LNCAP (cell line): ENCODE results near the gene COPS8.

Experiments
- TF ChIP-seq, protein P1 (sequence below): fragments of 450-650 bp; IDR thresholded peaks from 2 replicates; pipeline ENCODE4 v1.5.1; 2017; ENCODE audit warnings: mild to moderate bottlenecking

COPS8 gene

DNA sequence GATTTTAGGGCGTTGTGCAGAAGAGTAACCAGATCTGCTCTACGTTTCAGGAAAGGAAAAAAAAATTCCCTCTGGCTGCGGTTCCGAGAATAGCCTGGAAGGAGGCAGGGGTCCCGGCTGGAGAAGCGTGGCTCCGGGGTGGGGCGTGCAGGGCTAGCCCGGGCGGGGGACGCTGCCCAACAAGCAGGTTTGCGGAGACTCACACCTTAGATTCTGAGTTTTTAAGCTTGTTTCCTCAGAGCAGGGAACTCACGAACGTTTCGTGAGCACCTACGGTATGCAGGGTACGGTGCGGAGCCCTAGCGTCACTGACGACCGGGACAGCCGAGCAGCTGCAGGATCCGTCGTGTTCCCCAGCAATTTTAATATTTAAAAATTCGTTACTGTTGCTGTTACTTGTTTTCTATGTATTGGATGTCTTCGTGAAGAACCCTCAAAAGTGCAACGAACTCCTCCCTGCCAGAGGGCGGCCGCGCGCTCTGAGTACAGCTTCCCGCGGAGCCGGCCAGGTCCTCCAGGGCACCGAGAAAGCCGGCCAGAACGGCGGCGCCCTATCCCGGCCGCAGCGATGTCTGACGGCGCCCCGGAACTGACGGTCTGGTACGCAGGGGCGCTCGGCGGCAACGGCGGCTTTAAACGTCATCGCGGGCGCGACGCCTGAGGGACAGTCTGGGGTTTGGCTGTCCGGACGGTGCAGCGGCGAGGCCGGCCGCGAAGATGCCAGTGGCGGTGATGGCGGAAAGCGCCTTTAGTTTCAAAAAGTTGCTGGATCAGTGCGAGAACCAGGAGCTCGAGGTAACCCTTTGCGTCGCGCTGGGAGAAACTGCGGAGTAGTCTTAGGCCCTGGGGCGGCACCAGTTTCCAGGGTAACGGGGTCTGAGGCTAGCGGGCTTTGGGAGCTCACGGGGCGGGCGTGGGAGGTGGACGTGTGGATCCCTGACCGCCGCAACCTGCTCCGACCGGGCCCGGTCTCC lies at the start of gene COPS8:
Gene COPS8, plus strand, starts transcription at position 642 of the 974 bp plus-strand sequence. Its CDS starts 76 bp downstream, at position 718.
- TF ChIP-seq, protein P1, sequence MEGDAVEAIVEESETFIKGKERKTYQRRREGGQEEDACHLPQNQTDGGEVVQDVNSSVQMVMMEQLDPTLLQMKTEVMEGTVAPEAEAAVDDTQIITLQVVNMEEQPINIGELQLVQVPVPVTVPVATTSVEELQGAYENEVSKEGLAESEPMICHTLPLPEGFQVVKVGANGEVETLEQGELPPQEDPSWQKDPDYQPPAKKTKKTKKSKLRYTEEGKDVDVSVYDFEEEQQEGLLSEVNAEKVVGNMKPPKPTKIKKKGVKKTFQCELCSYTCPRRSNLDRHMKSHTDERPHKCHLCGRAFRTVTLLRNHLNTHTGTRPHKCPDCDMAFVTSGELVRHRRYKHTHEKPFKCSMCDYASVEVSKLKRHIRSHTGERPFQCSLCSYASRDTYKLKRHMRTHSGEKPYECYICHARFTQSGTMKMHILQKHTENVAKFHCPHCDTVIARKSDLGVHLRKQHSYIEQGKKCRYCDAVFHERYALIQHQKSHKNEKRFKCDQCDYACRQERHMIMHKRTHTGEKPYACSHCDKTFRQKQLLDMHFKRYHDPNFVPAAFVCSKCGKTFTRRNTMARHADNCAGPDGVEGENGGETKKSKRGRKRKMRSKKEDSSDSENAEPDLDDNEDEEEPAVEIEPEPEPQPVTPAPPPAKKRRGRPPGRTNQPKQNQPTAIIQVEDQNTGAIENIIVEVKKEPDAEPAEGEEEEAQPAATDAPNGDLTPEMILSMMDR: no peak

DNA sequence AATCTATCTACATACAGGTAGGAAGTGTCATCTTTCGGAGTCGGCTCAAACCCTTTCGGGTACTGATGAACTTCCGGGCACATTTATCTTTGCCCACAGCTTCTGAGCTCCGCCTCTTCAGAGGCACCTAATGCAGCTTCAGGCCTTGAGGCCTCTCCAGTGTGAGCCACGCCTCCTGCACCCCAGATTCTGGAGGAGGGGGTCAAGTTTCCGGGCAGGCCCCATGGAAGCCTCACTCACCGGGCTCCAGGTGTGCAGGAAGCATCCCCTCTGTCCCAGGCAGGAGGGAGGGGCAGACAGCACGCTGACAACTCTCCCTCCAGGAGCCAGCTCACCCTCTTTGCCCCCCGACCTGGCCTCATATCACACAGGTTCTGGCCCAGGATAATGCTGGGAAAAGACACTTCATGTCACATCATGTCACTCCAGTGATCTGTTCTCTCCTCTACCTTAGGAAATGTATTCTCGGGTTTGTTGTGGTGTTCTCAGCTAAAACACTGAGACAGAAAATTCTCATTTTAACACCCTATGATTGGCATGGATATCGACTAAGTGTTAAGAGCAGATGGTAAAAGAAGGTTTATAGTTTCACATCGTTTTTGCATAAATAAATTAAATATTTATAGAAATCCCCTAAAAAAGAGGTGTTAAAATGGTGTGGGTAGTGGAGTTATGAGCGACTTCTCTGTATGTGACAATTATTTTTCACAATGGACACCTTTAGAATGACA lies 46.2 kb upstream of the COPS8 start:
- TF ChIP-seq, protein P1: no peak

DNA sequence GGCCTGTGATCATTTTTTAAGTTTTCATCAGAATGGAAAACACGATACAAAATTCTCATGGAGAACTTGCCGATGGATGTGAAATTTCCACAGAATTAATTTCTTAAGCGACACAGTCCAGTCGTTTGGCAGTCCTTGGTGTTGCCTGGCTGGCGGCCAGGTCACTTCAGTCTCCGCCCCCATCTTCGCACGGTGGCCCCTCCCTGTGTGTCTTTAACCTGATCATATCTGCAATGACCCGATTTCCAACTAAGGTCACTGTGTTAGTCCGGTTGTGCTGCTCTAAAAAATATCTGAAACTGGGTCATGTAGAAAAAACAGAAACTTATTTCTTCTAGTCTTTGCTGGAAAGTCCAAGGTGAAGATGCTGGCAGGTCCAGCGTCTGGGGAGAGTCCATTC lies 44.5 kb upstream of the COPS8 start:
- TF ChIP-seq, protein P1: no peak

DNA sequence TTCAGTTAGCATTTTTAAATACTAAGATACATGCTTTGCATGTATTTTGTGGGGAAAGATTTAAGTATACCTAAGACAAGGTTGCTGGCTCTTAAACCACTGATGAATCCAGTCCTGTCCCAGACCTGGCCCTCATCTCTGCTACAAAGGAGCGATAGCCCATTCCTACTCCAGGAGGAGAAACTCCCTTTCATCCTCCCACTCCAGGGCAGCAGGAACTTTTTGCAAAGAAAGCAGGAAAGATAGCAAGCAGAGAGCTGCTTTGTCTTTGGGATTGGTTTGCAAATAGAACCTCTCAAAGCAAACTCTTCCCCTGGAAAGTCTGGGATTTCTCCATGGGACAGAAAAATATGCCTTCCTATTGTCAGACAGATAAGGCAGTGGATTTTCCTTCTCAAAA lies 43.6 kb upstream of the COPS8 start:
- TF ChIP-seq, protein P1: no peak

DNA sequence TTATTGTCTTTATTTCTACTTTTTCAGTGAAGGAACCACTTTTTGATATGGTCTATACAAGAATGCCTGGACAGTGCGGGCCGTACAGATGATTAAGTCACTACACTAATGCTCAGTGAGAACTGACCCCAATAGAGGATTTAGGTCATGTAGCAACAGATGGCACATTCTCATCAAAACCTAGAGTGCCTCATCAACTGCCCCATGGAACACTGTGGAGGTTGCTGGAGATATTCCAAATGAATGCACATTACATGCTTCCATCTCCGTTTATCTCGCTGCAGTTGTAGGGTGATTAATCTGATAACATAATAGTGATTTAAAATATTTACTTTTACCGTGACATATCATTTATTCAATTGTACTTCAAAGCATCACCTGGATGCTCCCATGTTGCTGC lies 41.8 kb upstream of the COPS8 start:
- TF ChIP-seq, protein P1: no peak

DNA sequence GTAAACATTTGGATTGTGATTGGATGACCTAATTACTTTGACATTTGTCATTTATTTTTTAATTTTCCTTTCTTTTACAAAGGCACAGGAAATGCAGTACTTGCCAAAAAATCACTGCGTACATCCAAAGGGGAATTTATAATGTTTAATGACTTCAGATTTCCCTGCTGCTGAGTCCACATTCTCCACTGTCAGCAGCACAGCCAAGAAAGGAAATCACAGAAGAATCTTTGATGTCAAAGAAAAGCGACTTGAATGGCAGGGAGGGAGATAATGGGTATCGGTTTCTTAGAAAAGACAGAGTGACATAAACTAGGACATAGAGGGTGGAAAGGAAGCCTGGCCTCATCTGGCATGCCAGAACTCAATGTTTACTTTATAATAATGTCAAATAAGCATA lies 41.4 kb upstream of the COPS8 start:
- TF ChIP-seq, protein P1: no peak

DNA sequence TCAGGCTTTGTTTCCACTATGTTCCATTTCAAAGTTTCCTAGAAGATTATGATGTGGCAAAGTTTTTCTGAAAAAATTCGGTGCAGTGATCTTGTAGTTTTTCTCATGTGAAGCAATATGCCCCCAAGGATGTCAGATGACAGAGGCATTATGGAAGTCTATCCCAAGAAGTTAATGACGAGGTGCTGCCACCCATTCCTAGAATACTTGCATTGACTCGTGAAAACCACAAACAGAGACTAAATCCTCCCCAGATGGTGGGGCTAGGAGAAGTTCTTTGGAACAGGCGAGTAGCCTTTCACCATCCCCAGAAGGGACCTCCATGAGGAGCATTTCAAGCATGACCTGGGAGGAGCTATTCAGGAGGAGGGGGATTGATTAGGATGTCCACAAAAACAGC lies 40.2 kb upstream of the COPS8 start:
- TF ChIP-seq, protein P1: no peak
